Uterus (tissue), 2 donors: ENCODE results near the gene HHAT.

Source experiments
- CTCF ChIP-seq, 4 experiments: fragments of 200-600 bp in 2 of 4; fragments of 450-650 bp in 2 of 4; sonication (generic) in 2 of 4; IDR thresholded peaks; one replicate each; pipeline ENCODE4 v1.5.1; 2016 to 2019; ENCODE audit warnings: antibody characterized with exemption in 4 of 4, mild to moderate bottlenecking in 2 of 4, moderate library complexity in 1 of 4
- POLR2A ChIP-seq, 2 donors: fragments of 450-650 bp; IDR thresholded peaks; one replicate each; pipeline ENCODE4 v1.6.1; 2016; ENCODE audit warnings: antibody characterized with exemption in 2 of 2, mild to moderate bottlenecking in 1 of 2, moderate library complexity in 1 of 2

- no peak for TF ChIP-seq CTCF (IDR thresholded peaks at IDR 0.05)
- TF ChIP-seq POLR2A (IDR thresholded peaks at IDR 0.05) = no peak
These were observed 396.1 kb downstream of the HHAT start for GRCh38 chr1:210724768-210725167.
